ENCODE measurements around the gene PXDN.

Gene PXDN

GRCh38 chr2:1690056-1690775 is 54.1 kb downstream of the PXDN start:
- Histone ChIP-seq H3K4me1 (ENCODE audit: low read depth, poor library complexity, severe bottlenecking) (no peaks in the 10 kb centered on the region), H3K4me2 (no peak overlapping the region), H3K27me3 (ENCODE audit: insufficient read depth, low read depth) (no peaks in the 10 kb centered on the region), H3K27ac (no peak overlapping the region), H3K9ac (no peak overlapping the region), H3K79me2 (ENCODE audit: insufficient read depth, low read depth) (no peaks in the 10 kb centered on the region), H3K4me3 (IDR thresholded peaks at IDR 0.05; ENCODE audit: insufficient read depth, low read depth, low read length) (no peak overlapping the region), H4K20me1 (ENCODE audit: insufficient read depth) (no peaks in the 10 kb centered on the region), H2AFZ (ENCODE audit: low read depth) (no peak overlapping the region), H3K36me3 (ENCODE audit: insufficient read depth) (no peaks in the 10 kb centered on the region)
- TF ChIP-seq CTCF (conservative IDR thresholded peaks at IDR 0.05; ENCODE audit: low read depth, low read length), result no peak

GRCh38 chr2:1688859-1689258 is 55.5 kb downstream of the PXDN start:
- Histone ChIP-seq H4K20me1 (ENCODE audit: insufficient read depth) (no peaks in the 10 kb centered on the region), H2AFZ (ENCODE audit: low read depth) (no peak overlapping the region), H3K4me3 (IDR thresholded peaks at IDR 0.05; ENCODE audit: insufficient read depth, low read depth, low read length) (no peak overlapping the region), H3K27me3 (ENCODE audit: insufficient read depth, low read depth) (no peaks in the 10 kb centered on the region), H3K4me2 (no peak overlapping the region), H3K79me2 (ENCODE audit: insufficient read depth, low read depth) (no peaks in the 10 kb centered on the region), H3K9ac (no peak overlapping the region), H3K27ac (no peak overlapping the region), H3K36me3 (ENCODE audit: insufficient read depth) (no peaks in the 10 kb centered on the region), H3K4me1 (ENCODE audit: low read depth, poor library complexity, severe bottlenecking) (no peaks in the 10 kb centered on the region)
- no peak for TF ChIP-seq CTCF (conservative IDR thresholded peaks at IDR 0.05; ENCODE audit: low read depth, low read length)

GRCh38 chr2:1688161-1688560 is 56.2 kb downstream of the PXDN start:
- H3K4me1 ChIP-seq (ENCODE audit: low read depth, poor library complexity, severe bottlenecking), result no peaks in the 10 kb centered on the region
- no peaks in the 10 kb centered on the region for H4K20me1 ChIP-seq (ENCODE audit: insufficient read depth)
- H3K27me3 ChIP-seq (ENCODE audit: insufficient read depth, low read depth), result no peaks in the 10 kb centered on the region
- H3K9ac ChIP-seq, result no peak overlapping the region
- H3K36me3 ChIP-seq (ENCODE audit: insufficient read depth), result no peaks in the 10 kb centered on the region
- H3K4me2 ChIP-seq, result no peak overlapping the region
- no peak for TF ChIP-seq CTCF (conservative IDR thresholded peaks at IDR 0.05; ENCODE audit: low read depth, low read length)
- H3K27ac ChIP-seq, result no peak overlapping the region
- no peak overlapping the region for H2AFZ ChIP-seq (ENCODE audit: low read depth)
- no peaks in the 10 kb centered on the region for H3K79me2 ChIP-seq (ENCODE audit: insufficient read depth, low read depth)
- no peak overlapping the region for H3K4me3 ChIP-seq (IDR thresholded peaks at IDR 0.05; ENCODE audit: insufficient read depth, low read depth, low read length)

- Histone ChIP-seq H3K9ac (no peak overlapping the region), H3K27me3 (ENCODE audit: insufficient read depth, low read depth) (no peaks in the 10 kb centered on the region), H3K4me2 (no peak overlapping the region), H3K27ac (no peak overlapping the region), H4K20me1 (ENCODE audit: insufficient read depth) (no peaks in the 10 kb centered on the region), H3K79me2 (ENCODE audit: insufficient read depth, low read depth) (no peaks in the 10 kb centered on the region), H3K36me3 (ENCODE audit: insufficient read depth) (no peaks in the 10 kb centered on the region), H3K4me3 (IDR thresholded peaks at IDR 0.05; ENCODE audit: insufficient read depth, low read depth, low read length) (no peak overlapping the region), H2AFZ (ENCODE audit: low read depth) (no peak overlapping the region), H3K4me1 (ENCODE audit: low read depth, poor library complexity, severe bottlenecking) (no peaks in the 10 kb centered on the region)
- no peak for TF ChIP-seq CTCF (conservative IDR thresholded peaks at IDR 0.05; ENCODE audit: low read depth, low read length)
These were observed 57.1 kb downstream of the PXDN start for GRCh38 chr2:1687254-1687653.
